ENCODE results near the gene UBXN11.

UBXN11 gene

DNA sequence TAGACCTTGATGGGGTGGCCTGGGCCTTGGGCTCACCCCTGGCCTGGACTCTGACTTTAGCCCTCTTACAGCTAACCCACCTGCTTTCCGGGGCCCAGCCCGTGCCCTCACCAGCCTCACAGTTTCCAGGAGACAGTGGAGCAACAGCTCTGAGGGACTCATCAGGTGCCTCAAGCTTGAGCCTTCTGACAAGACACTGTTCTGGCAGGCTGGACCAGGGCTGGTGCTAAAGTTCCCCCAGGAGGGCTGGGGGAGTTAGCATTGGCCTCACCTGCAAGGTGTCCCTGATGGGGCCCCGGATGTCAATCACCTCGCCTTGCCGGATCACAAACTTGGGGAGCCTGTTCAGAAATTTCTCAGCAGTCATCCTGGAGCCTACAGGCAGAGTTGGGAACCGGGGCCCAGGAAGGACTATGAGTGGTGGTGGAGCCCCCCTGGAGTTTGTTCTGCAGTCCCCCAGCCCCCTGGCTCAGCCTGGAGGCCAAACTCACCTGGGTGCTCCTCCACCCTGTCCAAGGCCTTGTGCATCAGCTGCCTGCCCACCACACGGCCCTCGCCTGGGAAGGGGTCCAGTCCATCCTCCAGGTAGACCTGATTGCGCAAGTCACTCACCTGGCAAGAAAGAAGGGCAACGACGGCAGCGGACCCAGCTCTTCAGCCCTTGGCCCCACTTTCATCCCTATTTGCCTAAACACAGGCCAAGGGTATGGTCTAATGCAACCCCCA, 22.4 kb downstream of the UBXN11 start:
- DNase-seq, result peak; percentile 71

DNA sequence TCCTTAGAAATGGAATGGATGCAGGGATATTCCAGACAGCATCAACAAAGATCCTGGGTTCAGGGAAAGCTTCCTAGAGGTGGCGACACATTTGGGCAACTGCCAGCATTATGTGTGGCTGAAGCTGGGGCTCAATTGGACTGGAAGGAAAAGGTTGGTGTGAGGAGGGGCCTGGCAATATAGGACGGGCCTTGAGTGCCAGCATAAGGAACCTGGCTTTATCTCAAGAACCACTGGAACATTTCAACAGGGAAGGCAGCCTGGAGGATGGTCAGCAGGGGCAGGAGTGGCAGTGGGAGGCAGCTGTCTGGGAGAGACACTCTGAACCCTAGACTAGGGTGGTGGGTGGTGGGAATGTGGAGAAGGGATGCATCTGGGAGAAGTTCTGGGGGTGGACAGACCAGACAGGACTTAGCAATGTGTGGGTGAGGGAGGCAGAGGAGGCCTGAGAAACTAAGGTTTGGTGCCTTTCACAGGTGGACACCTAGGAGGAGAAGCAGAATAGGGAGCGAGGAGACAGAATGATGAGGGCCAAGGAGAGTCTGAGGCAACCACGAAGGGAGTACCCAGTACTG, 23.1 kb downstream of the UBXN11 start:
- no peak for DNase-seq

DNA sequence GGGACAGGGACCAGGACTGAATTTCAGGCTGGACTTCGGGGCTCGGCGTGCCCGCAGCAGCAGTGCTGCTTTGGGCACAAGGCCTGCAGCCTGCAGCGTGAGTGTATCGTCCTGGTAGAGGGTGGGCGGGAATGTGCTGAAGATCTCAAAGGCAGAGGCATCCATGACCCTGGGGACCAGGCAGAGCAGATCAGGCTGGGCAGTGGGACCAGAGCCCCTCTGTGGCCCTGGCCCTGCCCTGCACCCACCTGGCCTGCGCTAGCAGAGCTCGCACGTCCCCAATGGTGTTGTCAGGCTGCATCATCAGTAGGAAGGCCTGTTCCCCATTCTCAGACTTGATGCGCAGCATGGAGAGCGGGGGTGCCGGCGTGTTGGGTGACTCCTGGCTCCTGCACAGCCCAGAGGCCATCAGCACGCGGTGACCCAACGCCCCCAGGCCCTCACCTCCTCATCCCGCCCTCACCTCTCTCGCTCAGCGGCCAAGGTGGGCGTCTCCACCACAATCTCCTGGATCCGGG, 24.0 kb downstream of the UBXN11 start:
- no peak for DNase-seq

DNA sequence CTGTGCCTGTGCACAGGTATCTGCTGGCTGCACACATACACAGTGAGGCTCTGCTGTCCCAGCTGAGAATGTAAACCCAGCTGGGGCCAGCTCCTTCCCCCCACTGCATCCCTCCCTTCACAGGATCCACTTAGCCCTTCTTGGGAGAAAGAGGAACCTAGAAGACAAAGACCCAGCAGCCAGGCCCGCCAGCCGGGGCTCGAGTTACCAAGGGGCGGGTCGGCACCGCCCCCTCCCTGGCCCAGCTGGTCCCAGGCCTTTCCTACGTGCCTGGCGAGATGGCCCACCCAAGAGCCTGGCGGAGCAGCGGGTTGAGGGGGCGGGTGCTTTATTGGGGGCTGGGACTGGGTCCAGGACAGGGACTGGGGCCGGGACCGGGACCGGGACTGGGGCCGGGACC, 24.5 kb downstream of the UBXN11 start:
- DNase-seq, result no peak

DNA sequence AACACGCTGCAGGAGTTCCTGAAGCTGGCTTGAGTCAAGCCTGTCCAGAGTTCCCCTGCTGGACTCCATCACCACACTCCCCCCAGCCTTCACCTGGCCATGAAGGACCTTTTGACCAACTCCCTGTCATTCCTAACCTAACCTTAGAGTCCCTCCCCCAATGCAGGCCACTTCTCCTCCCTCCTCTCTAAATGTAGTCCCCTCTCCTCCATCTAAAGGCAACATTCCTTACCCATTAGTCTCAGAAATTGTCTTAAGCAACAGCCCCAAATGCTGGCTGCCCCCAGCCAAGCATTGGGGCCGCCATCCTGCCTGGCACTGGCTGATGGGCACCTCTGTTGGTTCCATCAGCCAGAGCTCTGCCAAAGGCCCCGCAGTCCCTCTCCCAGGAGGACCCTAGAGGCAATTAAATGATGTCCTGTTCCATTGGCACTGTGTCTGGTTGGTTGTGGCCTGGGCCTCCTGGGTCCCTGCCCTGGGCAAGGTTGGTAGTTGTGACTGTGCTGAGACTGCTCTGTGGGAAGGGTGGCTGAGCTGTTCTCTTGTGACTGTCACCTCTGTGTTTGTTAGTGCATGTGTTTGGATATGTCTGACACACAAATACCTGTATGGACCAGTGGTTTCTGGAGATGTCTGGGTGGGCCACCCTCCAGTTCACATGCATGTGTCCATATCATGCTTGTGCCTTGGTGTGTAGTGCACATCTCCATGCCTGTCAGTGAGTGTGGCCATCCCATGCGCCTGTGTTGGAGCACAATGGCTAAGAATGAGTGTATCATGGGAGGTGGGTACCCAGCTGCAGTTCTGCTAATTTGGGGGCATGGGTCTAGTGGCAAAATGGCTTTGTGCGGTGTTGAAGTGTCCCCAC, 25.1 kb downstream of the UBXN11 start:
- DNase-seq, result peak; percentile 64

DNA sequence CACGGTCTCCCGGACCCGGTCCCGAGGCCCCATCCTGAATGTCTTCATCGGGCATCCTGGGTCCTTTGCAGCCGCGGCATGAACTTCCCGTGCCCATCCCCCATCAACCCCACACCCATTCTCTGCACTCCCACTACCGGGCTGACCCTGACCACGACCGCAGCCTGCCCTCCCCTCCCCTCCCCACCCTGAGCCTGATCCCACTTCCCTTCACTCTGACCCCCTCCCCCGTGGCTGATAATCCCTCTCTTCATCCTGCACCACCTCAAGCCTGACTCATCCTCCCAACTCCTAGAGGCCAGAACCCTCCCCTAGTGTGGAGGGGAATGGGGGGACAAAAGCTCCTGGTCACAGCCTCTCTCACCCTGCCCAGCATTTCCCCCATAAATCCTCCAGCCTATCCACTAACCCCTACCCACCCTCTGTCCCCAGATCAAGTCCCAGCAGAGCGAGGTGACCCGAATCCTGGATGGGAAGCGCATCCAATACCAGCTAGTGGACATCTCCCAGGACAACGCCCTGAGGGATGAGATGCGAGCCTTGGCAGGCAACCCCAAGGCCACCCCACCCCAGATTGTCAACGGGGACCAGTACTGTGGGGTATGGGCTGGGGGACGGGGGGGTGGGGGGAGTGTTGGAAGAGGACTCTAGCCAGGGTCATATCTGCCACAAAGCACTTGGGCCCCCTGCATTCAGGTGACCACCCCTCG, 25.9 kb downstream of the UBXN11 start:
- DNase-seq, result no peak

DNA sequence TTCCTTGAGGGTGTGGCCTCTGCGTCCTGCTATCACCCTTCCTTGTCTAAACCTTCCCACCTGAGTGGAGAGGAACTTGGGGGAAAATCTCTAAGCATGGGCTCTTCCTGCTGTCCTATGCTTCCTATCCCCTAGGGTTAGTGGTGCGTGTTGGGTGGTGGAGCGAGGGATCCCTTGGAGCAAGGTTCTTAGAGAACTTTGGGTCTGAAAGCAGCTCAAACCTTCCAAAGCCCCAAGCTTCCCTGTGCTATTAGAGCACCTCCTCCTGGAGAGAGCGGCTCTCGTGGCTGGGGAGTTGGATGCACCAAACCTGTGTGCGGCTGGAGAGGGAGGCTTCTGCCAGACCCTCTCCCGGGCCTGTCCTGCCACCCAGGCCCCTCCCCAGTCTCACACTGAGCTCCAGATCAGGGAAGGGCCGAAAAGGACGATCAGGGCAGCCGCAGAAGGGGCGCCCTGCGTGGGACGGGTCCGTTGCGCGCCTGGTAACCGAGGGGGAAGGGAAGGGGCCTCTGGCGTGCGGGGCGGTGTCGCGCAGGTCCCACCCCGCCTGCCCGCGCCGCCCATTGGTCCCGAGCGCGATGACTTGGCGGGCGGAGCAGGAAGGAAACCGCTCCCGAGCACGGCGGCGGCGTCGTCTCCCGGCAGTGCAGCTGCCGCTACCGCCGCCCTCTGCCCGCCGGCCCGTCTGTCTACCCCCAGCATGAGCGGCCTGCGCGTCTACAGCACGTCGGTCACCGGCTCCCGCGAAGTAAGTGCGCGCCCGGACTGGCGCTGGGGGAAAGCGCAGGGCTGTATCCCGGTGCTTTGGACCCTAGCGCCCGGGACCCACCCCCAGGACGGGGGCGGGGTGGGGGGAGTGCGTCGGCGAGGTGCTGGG, 26.7 kb downstream of the UBXN11 start, which contains the start of gene SH3BGRL3:
SH3BGRL3 (plus strand) TSS at position 631 of the 877 bp plus-strand sequence; CDS start at position 701, 70 bp downstream.
- DNase-seq, result peak; percentile 94

DNA sequence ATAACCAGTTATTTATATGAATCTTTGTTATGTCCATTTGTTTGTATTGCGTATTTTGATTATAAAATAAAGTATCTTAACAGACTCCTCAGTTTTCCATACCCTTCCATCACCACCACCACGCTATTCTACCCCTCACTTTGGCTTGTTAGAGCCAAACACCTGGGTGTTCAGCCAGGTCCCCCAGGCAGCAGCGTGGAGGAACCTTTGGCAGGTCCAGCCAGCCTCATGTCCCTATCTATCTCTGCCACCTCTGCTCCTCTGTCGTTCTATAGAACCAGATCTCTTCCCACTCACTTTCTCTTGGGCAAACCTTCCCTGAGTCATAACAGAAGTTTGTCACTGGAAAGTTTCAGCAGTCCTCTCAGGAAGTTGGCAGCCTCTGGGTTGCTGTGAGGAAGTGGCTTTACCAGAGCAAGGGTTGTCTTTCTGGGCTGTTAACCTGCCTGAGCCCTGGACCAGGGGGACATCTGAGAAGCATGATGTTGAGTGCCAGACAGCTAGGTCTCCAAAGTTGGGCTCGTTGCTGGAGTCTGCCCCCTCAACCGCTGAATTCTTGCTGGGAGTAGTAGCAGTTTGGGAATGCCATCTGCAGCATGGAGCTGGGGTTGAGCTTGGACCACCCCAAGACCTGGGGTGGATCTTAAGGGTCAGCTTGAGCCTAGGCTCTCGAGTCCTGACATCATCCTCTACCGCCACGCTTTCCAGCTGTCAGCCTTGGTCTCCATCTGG, 27.5 kb downstream of the UBXN11 start:
- DNase-seq, result peak; percentile 80

DNA sequence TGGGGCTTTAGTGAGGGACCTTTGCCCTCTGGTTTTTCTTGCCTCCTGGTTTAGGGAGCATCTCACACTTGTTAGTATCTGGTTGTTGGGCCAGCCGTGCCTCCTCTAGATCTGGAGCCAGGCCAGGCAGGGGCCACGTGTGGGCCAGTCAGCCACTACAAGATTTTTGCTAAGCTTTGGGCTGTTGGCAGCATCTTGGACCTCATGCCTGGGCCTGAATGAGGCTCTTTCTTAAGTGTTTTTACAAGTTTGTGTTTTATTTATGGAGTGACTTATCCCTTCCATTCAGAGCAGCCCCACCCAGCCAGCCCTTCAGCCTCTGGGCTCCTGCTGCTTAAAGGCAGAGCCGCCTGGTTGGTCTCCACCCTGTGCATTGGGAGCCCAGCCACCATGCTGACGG, 28.1 kb downstream of the UBXN11 start:
- no peak for DNase-seq

DNA sequence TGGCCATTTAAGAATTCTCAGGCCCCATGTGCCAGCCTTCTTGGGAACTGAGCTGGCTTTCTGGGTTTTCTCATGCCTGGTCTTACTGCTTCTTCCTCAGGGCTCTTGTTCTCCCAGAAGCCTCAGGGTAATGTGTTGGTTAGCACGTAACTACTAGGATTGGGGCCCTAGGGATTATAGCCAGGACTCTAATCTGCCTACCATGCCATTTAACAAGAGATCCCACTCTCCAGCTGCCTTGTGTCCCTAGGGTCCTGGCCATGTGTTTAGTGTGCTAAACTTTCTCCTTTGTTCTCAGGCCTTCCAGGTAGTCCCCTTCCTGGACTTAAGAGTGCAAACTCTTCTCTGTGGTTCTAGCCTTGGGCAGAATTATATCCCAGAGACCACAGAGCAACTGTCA, 28.7 kb downstream of the UBXN11 start:
- no peak for DNase-seq

DNA sequence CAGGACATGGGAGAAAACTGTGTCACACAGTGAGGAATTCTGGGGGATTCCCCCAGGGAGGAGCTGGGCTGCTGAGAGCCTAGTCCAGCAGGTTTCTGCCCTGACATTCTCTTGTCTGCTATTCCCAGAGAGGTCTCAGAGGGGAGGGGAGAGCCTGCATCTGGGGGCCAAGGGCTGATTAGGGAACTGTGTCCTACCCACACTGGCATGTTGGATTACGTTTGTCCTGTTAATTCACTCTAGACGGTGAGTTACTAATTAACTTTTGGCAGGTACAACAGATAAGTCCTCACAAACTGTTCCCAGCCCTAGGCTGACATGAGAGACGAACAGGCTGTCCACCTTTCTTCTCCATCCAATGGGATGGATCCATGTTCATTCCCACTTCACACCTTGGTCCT, 29.2 kb downstream of the UBXN11 start:
- no peak for DNase-seq

DNA sequence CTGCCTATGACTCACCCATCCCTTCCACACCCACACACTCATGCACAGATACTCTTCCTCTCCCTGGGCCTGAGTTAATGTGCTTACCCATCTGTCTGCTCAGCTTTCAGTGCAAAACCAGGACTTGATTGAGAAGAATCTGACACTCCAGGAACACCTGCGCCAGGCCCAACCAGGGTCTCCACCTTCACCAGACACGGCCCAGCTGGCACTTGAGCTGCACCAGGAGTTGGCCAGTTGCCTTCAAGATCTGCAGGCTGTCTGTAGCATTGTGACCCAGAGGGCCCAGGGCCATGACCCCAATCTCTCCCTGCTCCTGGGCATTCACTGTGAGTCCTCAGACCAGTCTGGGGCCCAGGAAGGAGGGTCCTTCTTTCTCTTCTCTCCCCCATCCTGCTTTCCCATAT, 30.0 kb downstream of the UBXN11 start:
- no peak for DNase-seq

DNA sequence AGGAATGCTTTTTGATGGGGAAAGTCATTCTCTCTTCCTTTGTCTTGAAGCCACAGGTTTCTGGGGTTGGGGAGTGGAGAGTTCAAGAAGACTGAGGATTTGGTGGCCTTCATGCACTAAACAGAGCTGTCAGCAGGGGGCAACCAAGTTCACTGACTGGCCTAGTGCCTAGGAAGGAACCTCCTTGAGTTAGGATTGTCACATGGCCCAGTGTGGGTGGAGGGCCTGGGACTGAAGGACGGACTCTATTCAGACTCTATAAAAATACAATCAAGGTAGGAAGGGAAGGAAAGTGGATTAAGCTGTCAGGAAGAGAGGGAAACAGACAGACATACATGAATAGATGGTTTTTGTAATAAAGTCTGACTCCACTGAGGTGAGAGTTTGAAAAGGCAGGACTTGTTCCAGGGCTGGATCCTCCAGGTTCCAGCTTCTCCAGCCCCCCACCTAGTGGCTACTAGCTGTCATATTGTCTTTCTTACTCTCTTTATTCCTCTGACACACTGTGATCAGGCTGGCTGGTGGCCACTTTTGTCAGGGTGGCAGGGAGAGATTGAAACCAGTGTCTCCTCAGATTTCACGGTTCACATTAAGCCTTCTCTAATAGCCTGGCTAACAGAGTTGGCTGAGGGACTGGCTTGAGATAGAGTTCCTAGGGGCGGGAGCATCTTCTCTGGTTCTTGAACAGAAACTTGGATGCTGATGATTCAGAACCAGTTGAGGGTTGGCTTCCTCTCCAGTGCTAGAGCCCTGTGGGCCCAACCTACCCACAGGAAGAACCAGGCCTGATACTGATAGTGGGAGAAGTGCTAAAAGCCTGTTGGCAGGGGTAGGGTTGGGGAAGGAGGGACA, 30.6 kb downstream of the UBXN11 start:
- DNase-seq, result peak; percentile 90

DNA sequence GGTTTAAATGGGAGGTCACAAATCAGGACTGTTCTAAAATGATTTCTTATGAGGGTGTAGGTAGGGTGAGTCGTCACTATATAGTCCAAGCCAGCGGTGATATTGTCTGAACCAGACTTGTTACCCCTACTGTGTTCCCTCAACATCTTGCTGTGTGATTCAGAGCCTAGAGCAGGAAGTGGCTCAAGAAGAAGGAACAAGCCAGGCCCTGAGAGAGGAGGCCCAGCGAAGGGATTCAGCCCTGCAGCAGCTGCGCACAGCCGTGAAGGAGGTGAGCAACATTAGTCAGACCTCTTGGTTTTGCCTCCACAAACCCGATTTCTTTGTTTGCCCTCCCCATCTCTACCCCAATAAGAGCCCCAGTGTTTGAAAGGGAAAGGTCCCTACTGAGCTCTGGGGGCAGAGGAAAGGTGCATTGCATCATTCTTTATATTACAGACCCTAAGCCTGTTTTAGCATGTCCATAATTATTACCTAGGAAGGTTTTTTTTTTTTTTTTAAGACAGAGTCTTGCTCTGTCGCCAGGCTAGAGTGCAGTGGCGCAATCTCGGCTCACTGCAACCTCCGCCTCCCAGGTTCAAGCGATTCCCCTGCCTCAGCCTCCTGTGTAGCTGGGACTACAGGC, 31.5 kb downstream of the UBXN11 start:
- DNase-seq, result no peak

DNA sequence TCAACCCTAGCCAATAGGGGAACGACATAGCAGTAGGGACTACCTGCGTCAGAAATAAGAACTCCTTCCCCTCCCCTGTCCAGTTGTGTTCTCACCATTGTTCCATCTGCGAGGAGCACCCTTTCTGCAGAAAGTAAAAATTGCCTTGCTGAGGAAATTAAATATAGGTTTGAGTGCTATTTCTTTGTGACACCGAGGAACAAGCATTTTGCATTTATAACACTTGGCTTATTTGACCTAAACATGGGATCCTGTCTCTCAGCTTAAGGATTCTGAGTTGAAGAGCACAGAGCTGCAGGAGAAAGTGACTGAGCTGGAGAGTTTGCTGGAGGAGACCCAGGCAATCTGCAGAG, 37.3 kb downstream of the UBXN11 start:
- no peak for DNase-seq

DNA sequence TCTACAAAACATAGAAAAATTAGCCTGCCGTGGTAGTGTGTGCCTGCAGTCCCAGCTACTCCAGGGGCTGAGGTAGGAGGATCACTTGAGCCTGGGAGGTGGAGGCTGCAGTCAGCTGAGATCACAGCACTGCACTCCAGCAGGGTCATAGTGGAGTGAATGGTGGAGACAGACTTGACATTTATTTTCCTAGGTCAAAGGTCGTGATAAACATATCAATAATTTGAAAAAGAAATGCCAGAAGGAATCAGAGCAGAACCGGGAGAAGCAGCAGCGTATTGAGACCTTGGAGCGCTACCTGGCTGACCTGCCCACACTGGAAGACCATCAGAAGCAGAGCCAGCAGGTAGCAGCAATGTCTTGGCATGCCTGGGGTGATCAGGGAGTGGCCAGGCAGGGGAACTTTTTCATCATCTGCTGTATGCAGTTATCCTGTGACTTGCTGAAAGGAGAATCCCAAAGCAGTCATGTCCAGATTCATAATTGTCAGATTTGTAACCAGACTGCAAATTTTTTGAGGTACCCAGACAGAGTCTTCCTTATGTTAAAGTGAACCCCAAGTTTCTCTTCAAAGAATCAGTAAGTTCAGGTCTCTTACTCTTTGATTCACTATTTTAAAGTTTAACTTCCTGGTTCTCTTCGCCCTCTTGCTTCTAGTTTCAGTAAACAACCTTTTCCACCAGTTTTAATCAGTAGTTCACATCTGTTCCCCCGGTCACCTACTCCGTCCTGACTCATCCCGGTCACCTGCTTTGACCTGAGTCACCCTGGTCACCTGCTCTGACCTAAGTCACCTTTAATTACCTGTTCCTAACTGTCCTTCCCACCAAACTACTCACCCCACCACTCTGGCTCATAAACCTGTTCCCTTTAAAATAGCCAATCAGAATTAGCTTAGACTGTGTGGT, 37.9 kb downstream of the UBXN11 start:
- DNase-seq, result no peak

DNA sequence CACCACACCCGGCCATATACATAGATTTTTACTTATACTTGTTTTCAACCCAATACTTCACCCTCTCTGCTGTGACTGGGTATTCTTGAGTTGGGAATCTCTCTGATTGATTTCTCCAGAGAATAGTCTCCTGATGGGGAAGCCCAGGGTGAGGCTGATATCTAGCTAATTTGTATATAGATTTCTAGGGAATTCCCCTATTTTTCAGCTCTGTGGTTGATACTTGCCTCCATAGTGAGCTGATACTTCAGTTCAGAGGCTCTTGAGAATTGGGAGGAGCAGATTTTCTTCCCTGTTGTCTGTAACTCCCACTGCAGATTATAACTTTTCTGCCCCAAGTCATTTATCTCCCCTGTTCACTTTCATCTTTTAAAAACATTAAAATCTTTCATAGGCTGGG, 41.0 kb downstream of the UBXN11 start:
- DNase-seq, result no peak

DNA sequence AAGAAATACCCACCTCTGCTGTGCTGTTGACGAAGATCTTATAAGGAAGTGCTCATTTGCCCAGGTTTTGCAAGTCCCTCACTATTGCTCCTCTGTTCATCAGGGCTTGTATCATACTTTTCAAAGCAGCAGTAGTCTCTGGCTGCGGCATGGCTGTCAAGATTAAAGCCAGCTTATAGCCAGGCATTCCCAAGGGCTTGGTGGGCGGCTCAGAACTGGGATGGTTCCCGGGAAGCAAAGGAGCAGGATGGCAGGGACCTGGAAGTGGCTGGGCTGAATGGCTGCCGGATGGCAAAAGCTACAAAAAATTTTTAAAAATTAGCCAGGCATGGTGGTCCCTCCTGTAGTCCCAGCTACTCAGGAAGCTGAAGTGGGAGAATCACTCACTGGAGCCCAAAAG, 43.2 kb downstream of the UBXN11 start:
- no peak for DNase-seq

DNA sequence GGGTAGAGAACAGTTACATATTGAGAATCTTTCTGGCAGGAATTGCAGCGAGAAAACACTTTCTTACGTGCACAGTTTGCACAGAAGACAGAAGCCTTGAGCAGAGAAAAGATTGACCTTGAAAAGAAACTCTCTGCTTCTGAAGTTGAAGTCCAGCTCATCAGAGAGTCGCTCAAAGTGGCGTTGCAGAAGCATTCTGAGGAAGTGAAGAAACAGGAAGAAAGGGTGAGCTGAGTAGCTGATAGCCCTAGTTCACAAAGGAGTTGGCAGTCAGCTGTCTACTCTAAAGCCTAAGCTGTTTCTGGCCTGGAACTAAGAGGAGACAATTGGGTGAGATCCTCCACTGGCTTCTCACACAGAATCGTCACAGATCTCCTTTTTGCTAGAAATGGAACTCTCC, 46.9 kb downstream of the UBXN11 start:
- no peak for DNase-seq
